NCI-H2081 treated with DMSO at 0.1 percent for 48 hours (cell line): Measurements from ENCODE around the gene ATP9B.

Experiments
- DNase-seq: peaks from one replicate; lab custom pipeline; 2025; lab: John Stamatoyannopoulos, UW

The ATP9B gene

DNA sequence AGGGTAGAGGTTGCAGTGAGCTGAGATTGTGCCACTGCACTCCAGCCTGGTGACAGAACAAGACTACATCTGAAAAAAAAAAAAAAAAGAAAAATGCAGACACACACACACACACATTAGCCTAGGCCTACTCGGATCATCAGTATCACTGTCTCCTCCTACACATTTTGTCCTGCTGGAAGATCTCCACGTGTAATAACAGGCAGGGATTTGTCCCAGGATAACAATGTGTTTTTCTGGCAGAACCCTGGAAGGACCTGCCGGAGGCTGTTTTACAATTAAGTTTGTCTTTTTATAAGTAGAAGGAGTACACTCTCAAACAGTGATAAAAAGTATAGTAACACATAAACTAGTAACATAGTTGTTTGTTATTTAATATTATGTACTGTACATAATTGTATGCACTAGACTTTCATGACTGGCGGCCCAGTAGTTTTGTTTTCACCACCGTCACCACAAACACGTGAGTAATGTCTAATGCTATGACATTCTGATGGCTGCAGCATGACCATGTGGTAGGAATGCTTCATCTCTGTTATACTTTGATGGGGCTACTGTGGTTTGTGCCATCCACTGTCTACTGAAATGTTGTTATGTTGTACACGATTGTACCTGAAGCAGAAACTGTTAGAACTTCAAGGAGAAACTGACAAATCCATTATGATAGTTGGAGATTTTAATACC, 130.6 kb downstream of the ATP9B start:
- DNase-seq: no peak

DNA sequence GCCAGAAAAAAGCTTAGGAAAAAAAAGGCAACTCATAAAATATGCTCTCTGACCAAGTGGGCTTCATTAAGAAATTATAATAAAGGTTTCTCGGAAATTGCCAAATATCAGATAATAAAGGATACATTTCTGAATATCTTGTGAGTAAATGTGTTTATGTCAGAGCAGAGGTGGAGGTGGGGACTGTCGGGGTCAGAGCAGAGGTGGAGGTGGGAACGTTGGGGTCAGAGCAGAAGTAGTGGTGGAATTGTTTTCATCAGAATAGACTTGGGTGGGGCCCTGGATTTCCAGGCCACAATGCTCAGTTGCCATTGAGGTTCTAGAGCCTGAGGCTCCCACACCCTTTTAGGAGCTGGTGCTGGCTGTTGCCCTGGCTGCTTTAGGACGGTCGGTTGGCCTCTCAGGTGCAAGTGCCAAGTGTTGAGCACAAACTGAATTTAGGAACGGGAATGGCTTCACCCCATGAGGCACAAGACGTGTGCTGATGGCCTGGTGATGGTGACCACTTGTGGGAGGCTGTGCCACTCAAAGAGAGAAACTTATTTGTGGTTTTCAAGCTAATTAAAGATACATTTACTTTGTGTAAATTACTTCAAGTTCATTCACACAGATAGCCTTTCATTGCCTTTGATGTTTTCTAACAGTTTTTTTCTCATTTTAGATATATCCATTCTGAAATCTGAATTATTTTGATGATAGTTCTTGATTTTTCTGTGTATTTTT, 131.5 kb downstream of the ATP9B start:
- no peak for DNase-seq

DNA sequence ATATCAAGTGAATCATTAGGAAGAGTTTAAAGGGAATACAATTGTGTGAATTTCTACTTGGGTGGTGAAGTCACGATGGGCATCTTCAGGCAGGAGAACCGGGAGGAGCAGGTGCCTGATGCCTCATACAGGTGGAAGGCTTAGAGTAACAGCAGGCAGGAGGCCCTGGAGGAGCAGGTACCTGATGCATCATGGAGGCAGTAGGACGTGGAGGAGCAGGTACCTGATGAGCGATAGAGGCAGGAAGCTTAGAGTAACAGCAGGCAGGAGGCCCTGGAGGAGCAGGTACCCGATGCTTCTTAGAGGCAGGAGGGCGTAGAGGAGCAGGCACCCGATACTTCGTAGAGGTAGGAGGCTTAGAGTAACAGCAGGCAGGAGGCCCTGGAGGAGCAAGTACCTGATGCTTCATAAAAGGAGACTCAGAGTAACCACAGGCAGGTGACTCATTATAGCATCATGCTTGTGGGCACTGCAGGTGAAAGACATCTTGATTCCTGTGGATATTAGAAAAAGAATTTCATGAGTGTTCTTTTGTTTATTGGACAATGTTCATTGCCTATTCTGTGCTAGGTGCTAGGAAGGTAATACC, 133.9 kb downstream of the ATP9B start:
- no peak for DNase-seq

DNA sequence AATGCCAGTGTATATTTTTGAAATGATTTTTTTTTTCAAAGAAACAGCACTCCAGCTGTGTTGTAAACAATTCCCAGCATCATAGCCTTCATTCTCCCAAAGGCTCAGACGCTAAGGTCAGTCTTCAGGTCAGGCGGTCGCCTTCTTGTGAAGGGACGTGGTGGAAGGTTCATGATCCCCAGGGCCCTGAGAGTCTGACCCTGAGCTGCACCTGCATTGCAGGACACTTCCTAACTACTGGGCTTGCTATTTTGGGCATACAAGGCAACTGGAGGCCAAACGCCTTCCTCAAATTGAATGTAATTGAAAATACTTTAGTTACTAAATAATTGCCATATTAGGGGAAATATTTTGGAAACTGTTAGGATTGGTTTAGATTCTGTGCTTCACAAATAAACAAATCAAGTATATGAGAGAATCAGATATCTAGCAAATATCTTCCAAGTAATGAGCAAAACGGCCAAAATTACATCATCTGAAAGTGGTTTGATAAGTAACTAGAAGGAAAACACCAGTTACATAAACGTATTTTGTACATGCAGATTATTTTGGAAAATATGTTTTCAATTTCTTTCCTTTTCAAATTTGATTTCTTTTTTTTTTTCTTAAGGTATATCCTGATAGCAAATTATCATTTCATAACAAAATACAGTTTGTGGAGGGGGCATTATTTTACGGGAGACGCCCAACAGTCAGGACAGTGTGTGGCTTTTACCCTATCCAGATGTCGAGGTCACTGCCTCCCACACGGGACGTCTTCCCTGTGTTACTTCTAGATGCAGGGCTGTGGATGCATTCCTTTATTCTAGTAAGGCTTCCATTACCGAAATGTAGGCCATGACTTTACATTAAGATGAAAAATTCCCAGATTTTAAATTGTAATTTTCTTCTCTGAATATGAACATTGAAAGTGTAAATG, 136.0 kb downstream of the ATP9B start:
- no peak for DNase-seq

DNA sequence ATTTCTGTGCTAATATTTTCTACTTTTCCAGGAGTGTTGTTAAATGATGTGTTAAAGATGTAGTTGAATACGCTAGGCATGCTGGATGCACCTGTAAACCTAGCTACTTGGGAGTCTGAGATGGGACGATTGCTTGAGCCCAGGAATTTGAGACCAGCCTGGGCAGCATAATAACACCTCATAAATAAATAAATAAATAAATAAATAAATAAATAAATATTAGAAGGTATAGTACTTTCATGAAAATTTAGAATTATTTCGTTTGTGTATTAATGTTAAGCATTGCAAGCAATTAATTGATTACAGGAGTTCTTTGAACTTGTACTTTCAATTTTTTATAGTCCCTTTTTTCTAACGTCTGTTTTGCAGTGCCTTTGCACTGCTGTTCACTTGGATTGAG, 137.2 kb downstream of the ATP9B start:
- DNase-seq: no peak

DNA sequence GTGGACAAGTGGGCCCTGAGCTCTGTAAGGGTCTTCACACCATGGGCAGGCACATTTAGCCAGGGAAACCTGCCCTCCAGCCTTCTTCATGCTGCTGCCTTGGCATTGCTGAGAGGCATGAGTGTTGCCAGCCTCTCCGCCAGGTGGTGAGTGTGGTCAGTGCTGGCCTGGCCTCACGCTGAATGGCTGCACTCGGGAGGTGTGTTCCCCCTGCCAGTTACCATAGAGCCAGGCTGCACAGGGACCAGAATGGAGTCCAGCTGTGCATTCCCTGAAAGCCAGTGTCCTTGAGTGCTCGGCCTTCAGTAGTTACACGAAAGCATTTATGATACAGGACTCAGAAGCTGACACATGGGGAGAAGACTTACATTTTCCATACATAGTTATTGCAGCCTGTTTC, 139.7 kb downstream of the ATP9B start:
- no peak for DNase-seq

DNA sequence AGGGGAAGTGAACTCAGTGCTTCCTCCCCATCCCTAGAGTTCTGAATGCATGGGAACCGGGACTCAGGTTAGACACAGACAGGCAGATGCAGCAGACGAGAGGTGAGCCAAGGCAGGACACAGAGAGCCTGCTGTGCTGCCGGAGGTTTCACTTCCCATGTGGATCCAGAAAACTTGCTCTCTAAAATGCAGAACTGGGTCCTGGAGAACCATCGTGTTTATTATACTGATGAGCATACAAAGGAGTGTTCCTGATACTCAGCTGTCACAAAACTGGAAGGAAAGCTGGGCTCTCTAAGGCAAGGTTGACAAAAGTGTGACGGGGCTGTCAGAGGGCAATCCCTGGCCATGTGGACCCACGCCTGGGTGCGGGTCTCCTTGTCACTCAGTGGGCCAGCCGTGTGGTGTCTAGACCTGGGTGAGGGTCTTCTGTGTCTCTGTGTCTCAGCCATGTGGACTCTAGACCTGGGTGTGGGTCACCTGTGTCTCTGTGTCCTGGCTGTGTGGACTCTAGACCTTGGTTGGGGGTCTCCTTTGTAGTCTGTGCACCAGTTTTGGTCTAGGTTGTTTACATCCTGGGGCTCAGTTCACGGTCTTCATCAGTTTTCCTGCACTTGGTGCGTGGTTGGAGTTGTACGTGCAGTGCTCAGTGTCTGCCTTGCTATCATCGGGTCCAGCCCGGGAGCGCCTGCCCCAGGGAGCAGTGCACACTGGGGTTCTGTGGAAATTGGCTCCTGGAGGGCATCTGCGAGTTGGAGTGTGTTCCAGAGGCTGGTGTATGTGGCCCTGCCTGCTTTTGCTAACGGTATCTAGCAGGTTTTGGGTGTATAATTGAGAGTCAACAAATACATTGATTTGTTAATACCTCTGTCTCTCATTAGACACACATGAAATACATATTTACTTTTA, 141.1 kb downstream of the ATP9B start:
- DNase-seq: no peak

DNA sequence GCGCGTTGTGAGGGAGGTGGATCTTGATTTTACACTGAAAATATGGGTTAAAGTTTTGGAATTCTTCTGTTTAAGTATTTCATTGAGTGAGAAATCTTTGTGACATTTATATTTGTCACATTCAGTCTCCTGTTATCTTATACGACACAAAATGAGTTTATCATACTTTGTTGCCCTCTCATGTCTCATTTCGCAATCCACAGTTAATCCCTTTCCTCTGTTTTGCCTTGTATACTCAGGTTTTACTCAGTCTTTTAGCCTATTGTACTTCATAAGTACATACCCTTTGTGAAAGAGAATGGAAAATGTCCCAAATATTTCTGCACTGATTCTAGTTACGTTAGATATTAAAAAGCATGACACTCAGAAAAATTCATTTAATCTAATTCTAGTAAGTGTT, 142.7 kb downstream of the ATP9B start:
- no peak for DNase-seq

DNA sequence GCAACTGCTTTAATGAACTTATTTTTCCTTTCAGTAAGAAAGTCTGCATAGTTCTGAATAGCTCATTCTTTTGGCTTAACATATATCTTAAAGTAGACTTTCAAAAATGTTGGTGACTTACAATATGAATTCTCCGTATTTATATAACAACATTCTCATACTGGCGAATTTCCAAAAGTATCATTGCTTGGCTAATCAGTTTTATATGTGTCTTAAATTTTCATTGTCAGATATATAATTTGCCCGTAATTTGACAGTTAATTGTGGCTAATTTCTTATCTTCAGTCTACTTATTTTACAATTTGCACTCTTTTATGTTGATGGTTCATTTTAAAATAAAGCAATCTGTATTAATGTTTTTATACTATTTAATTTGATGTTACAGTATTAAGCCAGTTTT, 144.9 kb downstream of the ATP9B start:
- no peak for DNase-seq

DNA sequence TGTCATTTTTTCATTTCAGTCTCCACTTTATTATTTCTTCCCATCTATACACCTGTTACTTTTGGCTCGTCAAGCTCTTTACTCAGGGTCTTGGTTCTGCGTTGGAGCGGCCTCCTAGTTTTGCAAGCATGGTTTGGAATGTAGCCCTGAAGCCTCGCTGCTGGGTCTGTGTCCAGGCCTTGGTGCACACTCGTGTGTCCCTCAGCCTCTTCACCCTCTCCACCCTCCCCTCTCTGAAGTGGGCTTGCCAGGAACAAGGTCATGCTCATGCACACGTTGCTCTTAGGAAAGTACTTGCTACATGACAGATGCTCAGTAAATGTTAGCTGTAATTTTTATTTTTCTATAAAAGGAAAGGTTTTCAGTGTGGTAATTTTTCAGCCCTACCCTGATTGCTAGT, 147.0 kb downstream of the ATP9B start:
- DNase-seq: no peak

DNA sequence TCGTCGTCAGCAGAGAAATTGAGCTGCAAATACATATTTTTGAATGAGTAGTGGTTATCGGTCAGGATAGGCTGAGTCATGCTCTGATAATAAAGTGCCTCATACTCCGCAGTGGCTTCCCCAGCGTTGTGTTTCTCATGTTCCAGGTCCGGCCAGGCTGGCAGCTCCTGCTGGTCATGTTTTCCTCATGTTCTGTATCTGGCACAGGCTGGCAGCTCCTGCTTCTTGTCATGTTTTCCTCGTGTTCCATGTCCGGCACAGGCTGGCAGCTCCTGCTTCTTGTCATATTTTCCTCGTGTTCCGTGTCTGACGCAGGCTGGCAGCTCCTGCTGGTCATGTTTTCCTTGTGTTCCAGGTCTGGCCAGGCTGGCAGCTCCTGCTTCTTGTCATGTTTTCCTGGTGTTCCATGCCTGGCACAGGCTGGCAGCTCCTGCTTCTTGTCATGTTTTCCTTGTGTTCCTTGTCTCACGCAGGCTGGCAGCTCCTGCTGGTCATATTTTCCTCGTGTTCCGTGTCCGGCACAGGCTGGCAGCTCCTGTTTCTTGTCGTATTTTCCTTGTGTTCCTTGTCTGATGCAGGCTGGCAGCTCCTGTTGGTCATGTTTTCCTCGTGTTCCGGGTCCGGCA, 148.9 kb downstream of the ATP9B start:
- no peak for DNase-seq

DNA sequence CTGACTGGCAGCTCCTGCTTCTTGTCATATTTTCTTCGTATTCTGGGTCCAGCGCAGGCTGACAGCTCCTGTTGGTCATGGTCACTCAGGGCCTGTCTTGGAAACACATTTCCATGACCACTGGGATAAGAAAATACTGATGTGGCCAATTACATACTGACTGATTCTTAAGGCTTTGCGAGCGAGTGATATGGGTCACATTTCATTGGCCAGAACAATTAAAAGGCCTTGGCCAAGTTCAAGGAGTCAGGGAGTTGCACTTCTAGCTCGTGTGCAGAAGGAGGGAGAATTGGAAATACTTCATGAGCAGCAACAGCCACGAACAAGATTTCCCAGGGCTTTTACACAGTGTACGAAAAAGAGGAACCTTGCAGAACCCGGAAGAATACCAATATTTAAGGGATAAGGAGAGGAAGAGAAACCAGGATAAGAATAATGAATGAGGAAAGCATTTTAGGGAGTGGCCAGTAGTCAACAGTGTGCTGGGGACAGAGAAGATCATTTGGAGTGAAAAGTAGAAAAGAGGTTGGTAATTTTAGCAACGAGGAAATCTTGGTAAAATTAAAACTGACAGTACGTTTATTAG, 149.5 kb downstream of the ATP9B start:
- no peak for DNase-seq

DNA sequence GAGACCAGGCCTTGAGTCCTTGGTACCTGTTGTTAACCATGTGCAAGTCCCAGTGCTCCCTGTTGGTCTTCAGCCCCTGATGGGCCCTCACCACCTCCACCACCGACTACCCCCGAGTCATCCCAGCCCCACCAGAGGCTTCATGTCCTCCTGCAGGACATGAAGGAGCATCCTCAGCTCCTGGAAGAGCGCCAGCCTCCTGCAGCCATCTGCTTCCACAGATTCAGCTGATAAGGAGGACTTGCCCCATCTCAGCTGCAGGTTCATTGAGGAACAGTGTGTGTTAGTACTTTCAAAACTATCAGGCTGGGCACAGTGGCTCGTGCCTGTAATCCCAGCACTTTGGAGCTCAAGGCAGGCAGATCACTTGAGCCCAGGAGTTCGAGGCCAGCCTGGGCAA, 151.9 kb downstream of the ATP9B start:
- DNase-seq: no peak

DNA sequence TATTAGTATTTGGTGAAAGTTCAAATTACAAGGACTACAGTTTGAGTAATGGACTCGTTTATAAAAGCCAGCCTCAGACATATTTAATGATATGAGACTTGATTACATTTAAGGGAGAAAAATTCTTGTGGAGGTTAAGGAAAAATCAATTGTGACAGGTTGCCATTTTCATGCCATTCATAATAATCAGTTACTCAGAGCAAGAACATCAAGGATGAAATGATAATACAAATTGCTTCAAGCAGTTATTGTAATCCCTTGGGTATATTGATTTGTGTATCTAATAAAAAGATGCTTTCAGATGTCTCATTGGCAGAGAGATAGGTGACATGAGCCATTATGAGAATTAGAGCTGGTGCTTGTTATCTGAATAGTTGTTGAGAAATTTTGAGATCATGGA, 153.6 kb downstream of the ATP9B start:
- no peak for DNase-seq

DNA sequence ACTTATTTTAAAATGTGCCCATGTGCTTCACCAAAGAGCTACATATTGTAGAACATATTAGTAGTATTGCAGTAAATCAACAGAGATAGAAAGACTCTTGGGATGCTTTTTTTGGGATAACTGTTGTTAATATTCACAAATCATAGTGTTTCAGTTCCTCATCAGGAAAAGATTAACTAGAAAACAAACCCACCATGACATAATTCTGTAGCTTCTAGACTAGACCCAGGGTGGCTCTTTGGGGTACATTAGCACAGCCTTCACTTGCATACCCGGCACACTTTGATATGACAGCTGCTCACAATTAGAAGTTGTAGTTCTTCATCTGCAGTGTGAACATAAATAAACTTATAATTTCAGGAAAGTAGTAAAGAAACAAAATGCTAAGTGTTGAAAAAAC, 154.2 kb downstream of the ATP9B start:
- DNase-seq: no peak

DNA sequence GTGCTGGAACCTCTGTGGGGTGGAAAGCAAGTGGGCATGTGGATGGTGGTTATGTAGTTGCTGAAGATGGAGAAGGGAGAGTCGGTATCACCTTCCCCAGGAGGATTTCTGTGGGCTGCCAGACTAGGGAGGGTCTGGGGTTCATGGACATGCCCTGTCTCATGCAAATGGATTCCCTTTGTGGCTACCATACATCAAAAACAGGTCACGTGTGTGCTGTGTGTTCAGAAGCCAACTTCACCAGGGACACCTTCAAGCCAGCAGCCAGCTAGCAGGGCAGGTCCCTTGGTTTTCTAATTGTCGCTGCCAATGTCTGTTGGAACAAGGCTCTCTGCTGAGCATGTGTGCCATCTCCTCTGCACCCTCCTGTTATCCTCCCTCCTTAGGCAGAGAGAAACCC, 155.2 kb downstream of the ATP9B start:
- no peak for DNase-seq

DNA sequence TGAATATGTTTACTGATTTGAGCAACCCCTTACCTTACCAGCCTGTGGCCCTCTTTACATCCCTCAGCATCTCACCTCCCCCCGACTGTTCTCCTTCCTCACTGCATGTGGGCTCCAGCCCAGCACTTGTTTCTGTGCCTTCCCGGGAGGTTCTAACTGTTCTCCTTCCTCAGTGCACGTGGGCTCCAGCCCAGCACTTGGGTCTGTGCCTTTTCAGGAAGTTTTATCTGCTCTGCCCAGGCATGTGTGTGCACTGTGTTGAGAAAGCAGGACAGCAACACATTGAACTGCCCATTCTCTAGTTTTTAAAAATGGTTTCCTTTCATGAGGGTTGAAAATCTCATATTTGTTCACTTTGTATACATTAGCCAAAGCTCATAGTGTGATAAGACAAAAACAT, 158.4 kb downstream of the ATP9B start:
- no peak for DNase-seq

DNA sequence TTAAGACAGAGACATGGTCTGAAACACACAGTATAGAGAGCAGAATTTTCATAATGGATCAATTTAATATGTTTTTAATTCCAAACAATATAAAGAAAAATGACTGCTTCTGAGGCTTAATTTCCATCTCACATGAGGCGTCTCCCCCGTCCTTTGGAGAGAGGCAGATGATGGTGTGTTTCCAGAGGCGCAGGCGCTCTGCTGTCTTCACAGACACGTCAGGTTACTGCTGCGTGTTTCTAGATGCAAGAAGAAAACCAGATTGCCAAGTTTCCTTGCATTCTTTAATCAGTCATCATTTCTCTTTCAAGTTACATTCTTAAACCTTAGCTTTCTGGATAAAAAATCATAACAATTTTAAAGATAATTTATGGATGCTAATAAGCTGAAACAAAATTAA, 160.2 kb downstream of the ATP9B start:
- DNase-seq: no peak

DNA sequence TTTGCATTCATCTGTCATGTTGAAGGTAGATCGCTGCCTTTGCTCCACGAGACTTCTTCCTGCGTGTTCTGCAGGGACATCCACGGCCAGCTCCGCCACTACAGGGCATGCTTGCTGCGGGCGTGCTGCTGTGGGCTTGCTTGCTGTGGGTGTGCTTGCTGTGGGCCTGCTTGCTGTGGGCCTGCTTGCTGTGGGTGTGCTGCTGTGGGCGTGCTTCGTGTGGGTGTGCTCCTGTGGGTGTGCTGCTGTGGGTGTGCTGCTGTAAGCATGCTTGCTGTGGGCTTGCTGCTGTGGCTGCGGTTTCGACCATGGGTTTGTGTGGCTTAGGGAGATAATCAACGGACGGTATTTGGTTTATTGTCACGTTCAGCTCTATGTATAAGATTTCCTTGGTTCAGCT, 165.2 kb downstream of the ATP9B start:
- DNase-seq: no peak

DNA sequence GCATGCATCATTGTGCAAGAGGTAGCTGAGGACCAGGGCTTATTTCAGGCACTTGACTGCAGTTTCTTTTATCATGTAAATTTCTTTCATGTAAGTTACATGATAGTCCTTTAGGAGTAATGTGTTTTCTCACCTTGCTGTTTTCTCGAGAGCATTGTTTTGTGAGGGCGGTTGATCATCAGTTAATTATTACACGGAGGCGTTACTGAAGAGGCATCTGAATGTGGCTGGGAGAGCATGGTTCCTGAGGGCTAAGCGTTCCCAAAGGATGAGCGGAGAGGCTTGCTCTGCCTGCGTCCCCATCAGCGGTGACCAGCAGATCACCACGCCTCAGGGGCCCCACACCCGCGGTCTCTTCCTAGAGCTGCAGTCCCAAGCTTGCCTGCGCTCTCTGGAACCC, 170.4 kb downstream of the ATP9B start:
- DNase-seq: no peak

DNA sequence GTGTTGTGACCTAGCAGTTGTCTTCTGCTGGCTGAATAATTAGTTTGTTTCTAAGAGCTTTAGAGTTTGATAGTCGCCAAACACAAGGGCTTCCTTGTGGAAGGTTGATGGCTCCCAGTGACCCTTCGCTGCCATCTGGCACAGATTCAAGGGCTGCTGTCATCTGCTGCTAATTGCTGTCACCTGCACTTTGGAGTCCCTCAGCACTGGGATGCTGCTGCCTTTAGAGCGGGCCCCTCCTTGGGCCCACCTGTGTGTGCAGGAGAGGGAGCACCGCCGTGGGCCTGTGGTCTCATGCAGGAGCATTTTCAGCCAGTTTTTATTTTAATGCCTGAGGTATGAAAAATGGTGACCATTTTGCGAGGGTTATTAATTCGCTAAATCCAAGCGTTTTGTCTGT, 172.6 kb downstream of the ATP9B start:
- no peak for DNase-seq
